ENCODE measurements around the gene OR4K14. TPM values are rescaled to one million over a fixed set of nuclear protein-coding genes. Genes with fewer than 3 reads are reported as not detected.

OR4K14 gene
- not detected in 2 replicates for total RNA-seq (2022)
- Bru-seq, nascent RNA: not detected
- not detected for BruChase-seq, experiment 1, labeled RNA remaining after a 2-hour chase
- BruChase-seq, experiment 2, labeled RNA remaining after a 6-hour chase: not detected
- long read RNA-seq: 0 reads

GRCh38 chr14:20019257-20019865, at the start of gene OR4K14:
TSS of gene OR4K14 (minus strand) at chr14:20019307. CDS start at chr14:20015193, 4,114 bp downstream.
- Mint-ChIP-seq H3K9me3 (ENCODE audit: unreplicated experiment) (peaks cover 9% of the 10 kb centered on the region), H3K4me1 (ENCODE audit: low read depth, unreplicated experiment) (no peaks in the 10 kb centered on the region), H3K36me3 (ENCODE audit: insufficient read depth, unreplicated experiment) (no peaks in the 10 kb centered on the region), H3K27me3 (ENCODE audit: insufficient read depth, unreplicated experiment) (no peaks in the 10 kb centered on the region), H3K4me3 (ENCODE audit: unreplicated experiment) (no peak within 1 kb of the TSS), H3K27ac (ENCODE audit: unreplicated experiment) (no peak within 1 kb of the TSS)
- no peak for DNase-seq
- no TSS peak for BruUV-seq (replicated peaks)
- Histone ChIP-seq H3K9me3 (no peaks in the 10 kb centered on the region; the same call in 1 of the 2 replicates), H3K4me3 (ENCODE audit: low read depth, low read length) (no peak within 1 kb of the TSS), H3K36me3 (ENCODE audit: control insufficient read depth, insufficient read depth, low read length) (no peaks in the 10 kb centered on the region), H3K4me1 (no peaks in the 10 kb centered on the region), H3K27me3 (replicated peaks; ENCODE audit: control insufficient read depth, insufficient read depth, low read length) (no peaks in the 10 kb centered on the region)
- TF ChIP-seq CTCF (IDR thresholded peaks at IDR 0.05; ENCODE audit: insufficient read depth in 1 of 2, low read depth in 1 of 2, low read length in 1 of 2, severe bottlenecking in 1 of 2, unreplicated experiment in 1 of 2): no peak
- ChIA-PET CTCF (no interaction called here), POLR2A (interaction anchor here (0.6 kb wide), 1 partner anchor 62 kb away, joined by 3 read pairs; no protein-coding TSS in a partner anchor)
- intact Hi-C loops (cut with micrococcal nuclease; ENCODE audit: unreplicated experiment): no loop called here

- no peaks in the 10 kb centered on the region for H3K36me3 ChIP-seq (ENCODE audit: control insufficient read depth, insufficient read depth, low read length)
- Mint-ChIP-seq H3K4me1 (ENCODE audit: low read depth, unreplicated experiment) (no peaks in the 10 kb centered on the region), H3K27ac (ENCODE audit: unreplicated experiment) (no peak within 1 kb of the TSS), H3K4me3 (ENCODE audit: unreplicated experiment) (no peak within 1 kb of the TSS), H3K9me3 (ENCODE audit: unreplicated experiment) (no peaks in the 10 kb centered on the region), H3K27me3 (ENCODE audit: insufficient read depth, unreplicated experiment) (no peaks in the 10 kb centered on the region), H3K36me3 (ENCODE audit: insufficient read depth, unreplicated experiment) (no peaks in the 10 kb centered on the region)
- no peaks in the 10 kb centered on the region for H3K27me3 ChIP-seq (replicated peaks; ENCODE audit: control insufficient read depth, insufficient read depth, low read length)
- no TSS peak for BruUV-seq (replicated peaks)
- DNase-seq: no peak
- H3K4me3 ChIP-seq (ENCODE audit: low read depth, low read length): no peak within 1 kb of the TSS
- H3K9me3 ChIP-seq: no peaks in the 10 kb centered on the region
- no peaks in the 10 kb centered on the region for H3K4me1 ChIP-seq
- CTCF ChIA-PET: no interaction called here
- POLR2A ChIA-PET: no interaction called here
- intact Hi-C loops (cut with micrococcal nuclease; ENCODE audit: unreplicated experiment): no loop called here
- TF ChIP-seq CTCF (IDR thresholded peaks at IDR 0.05; ENCODE audit: insufficient read depth in 1 of 2, low read depth in 1 of 2, low read length in 1 of 2, severe bottlenecking in 1 of 2, unreplicated experiment in 1 of 2): no peak
Observed at GRCh38 chr14:20059745-20060144, 40.6 kb upstream of the OR4K14 start, which contains the start of gene OR4L1. TSS of gene OR4L1 (plus strand) at chr14:20060045. CDS start at chr14:20060045, 0 bp downstream.

GRCh38 chr14:20048202-20048601, 29.1 kb upstream of the OR4K14 start:
- no peaks in the 10 kb centered on the region for H3K9me3 ChIP-seq
- H3K4me3 ChIP-seq (ENCODE audit: low read depth, low read length): no peak overlapping the region
- H3K4me3 Mint-ChIP-seq (ENCODE audit: unreplicated experiment): no peak overlapping the region
- H3K27me3 ChIP-seq (replicated peaks; ENCODE audit: control insufficient read depth, insufficient read depth, low read length): no peaks in the 10 kb centered on the region; the same call in 1 of the 2 replicates
- H3K27me3 Mint-ChIP-seq (ENCODE audit: insufficient read depth, unreplicated experiment): peaks cover 7% of the 10 kb centered on the region
- H3K27ac Mint-ChIP-seq (ENCODE audit: unreplicated experiment): no peak overlapping the region
- TF ChIP-seq CTCF (IDR thresholded peaks at IDR 0.05; ENCODE audit: insufficient read depth in 1 of 2, low read depth in 1 of 2, low read length in 1 of 2, severe bottlenecking in 1 of 2, unreplicated experiment in 1 of 2): no peak
- DNase-seq: no peak
- ChIA-PET CTCF (no interaction called here), POLR2A (no interaction called here)
- H3K36me3 Mint-ChIP-seq (ENCODE audit: insufficient read depth, unreplicated experiment): no peaks in the 10 kb centered on the region
- no peaks in the 10 kb centered on the region for H3K4me1 Mint-ChIP-seq (ENCODE audit: low read depth, unreplicated experiment)
- intact Hi-C loops (cut with micrococcal nuclease; ENCODE audit: unreplicated experiment): no loop called here
- BruUV-seq (replicated peaks): no TSS peak
- H3K36me3 ChIP-seq (ENCODE audit: control insufficient read depth, insufficient read depth, low read length): no peaks in the 10 kb centered on the region
- H3K9me3 Mint-ChIP-seq (ENCODE audit: unreplicated experiment): no peaks in the 10 kb centered on the region
- no peaks in the 10 kb centered on the region for H3K4me1 ChIP-seq
